Ishikawa (cell line): ENCODE measurements around the gene KRTAP10-11.

ENCODE experiments used
- CEBPB ChIP-seq: IDR thresholded peaks from 2 replicates; pipeline ENCODE4 v1.6.1; 2012
- CREB1 ChIP-seq: IDR thresholded peaks from 2 replicates; pipeline ENCODE4 v1.6.1; 2012; ENCODE audit warnings: low read depth
- EGR1 ChIP-seq: IDR thresholded peaks from 2 replicates; pipeline ENCODE4 v1.6.1; 2012
- EP300 ChIP-seq: IDR thresholded peaks from 2 replicates; pipeline ENCODE4 v1.6.1; 2012; ENCODE audit warnings: borderline replicate concordance
- FOXM1 ChIP-seq: IDR thresholded peaks from 2 replicates; pipeline ENCODE4 v1.6.1; 2012; ENCODE audit warnings: low read depth, borderline replicate concordance
- MAX ChIP-seq: IDR thresholded peaks from 2 replicates; pipeline ENCODE4 v1.6.1; 2012
- NFIC ChIP-seq: IDR thresholded peaks from 2 replicates; pipeline ENCODE4 v1.6.1; 2012
- RAD21 ChIP-seq: IDR thresholded peaks from 2 replicates; pipeline ENCODE4 v1.6.1; 2012; ENCODE audit warnings: low read depth
- TAF1 ChIP-seq: IDR thresholded peaks from 2 replicates; pipeline ENCODE4 v1.6.1; 2012; ENCODE audit warnings: low read depth, mild to moderate bottlenecking
- TCF12 ChIP-seq: IDR thresholded peaks from 2 replicates; pipeline ENCODE4 v1.6.1; 2012; ENCODE audit warnings: low read depth
- TEAD4 ChIP-seq: IDR thresholded peaks from 2 replicates; pipeline ENCODE4 v1.6.1; 2012
- USF1 ChIP-seq: IDR thresholded peaks from 2 replicates; pipeline ENCODE4 v1.6.1; 2012
- YY1 ChIP-seq: IDR thresholded peaks from 2 replicates; pipeline ENCODE4 v1.6.1; 2012; ENCODE audit warnings: low read depth
- ZBTB7A ChIP-seq: IDR thresholded peaks from 2 replicates; pipeline ENCODE4 v1.6.1; 2012; ENCODE audit warnings: low read depth

- TF ChIP-seq YY1 (no peak), ZBTB7A (no peak), RAD21 (no peak), MAX (no peak), TAF1 (no peak), EP300 (no peak), EGR1 (no peak), FOXM1 (no peak), USF1 (no peak), CREB1 (no peak), NFIC (no peak), TEAD4 (no peak), CEBPB (no peak), TCF12 (no peak)
These were observed 32.6 kb upstream of the KRTAP10-11 start for GRCh38 chr21:44613386-44614155.
